Measurements from ENCODE around the gene PPP2R5C. TPM values are rescaled to one million over a fixed set of nuclear protein-coding genes. Genes with fewer than 3 reads are reported as not detected.

Gene PPP2R5C
- total RNA-seq, 1 experiment from 2014 or later, result 89.9 TPM

- TF ChIP-seq HMGXB4 (CRISPR knock-in tag; IDR thresholded peaks at IDR 0.05) (no peak), IRF1 (CRISPR knock-in tag; IDR thresholded peaks at IDR 0.05) (no peak), CREB1 (CRISPR knock-in tag; IDR thresholded peaks at IDR 0.05) (no peak), NR2C2 (CRISPR knock-in tag; IDR thresholded peaks at IDR 0.05) (no peak), MXD4 (CRISPR knock-in tag; IDR thresholded peaks at IDR 0.05; ENCODE audit: borderline replicate concordance) (no peak), OVOL2 (CRISPR knock-in tag; IDR thresholded peaks at IDR 0.05; ENCODE audit: borderline replicate concordance) (no peak), TEAD4 (CRISPR knock-in tag; IDR thresholded peaks at IDR 0.05) (no peak)
These were observed 156.0 kb downstream of the PPP2R5C start (continued) for GRCh38 chr14:101917413-101918017.

- ChIA-PET CTCF (interaction anchor here (0.6 to 2.6 kb wide), 5 partner anchors 22 to 147 kb away, joined by 3 to 13 read pairs (median 4); no protein-coding TSS in a partner anchor), POLR2A (no interaction called here)
- Mint-ChIP-seq H3K4me3 (peak overlapping the region; percentile 51), H3K9me3 (no peaks in the 10 kb centered on the region), H3K27ac (peak overlapping the region; percentile 94), H3K4me1 (peaks cover 45% of the 10 kb centered on the region), H3K27me3 (ENCODE audit: low read depth) (no peaks in the 10 kb centered on the region), H3K36me3 (peaks cover 19% of the 10 kb centered on the region)
- TF ChIP-seq ATF2 (CRISPR knock-in tag; IDR thresholded peaks at IDR 0.05; ENCODE audit: borderline replicate concordance, low read depth) (no peak), ZNF423 (CRISPR knock-in tag; IDR thresholded peaks at IDR 0.05) (peak; percentile 77; the same call in 1 of the 2 replicates)
- DNase-seq (ENCODE audit: low spot score), result peak; percentile 36
- ATAC-seq, result peak; percentile 43
These were observed 156.8 kb downstream of the PPP2R5C start for GRCh38 chr14:101918065-101918989.

GRCh38 chr14:101920271-101920670, 158.8 kb downstream of the PPP2R5C start:
- ChIA-PET CTCF (no interaction called here), POLR2A (no interaction called here)
- peaks cover 51% of the 10 kb centered on the region for H3K4me1 Mint-ChIP-seq
- ATAC-seq, result no peak
- H3K4me3 Mint-ChIP-seq, result no peak overlapping the region
- H3K9me3 Mint-ChIP-seq, result no peaks in the 10 kb centered on the region
- peaks cover 13% of the 10 kb centered on the region for H3K36me3 Mint-ChIP-seq
- DNase-seq (ENCODE audit: low spot score), result no peak
- H3K27me3 Mint-ChIP-seq (ENCODE audit: low read depth), result no peaks in the 10 kb centered on the region
- no peak overlapping the region for H3K27ac Mint-ChIP-seq
- no peak for TF ChIP-seq TEAD4 (CRISPR knock-in tag; IDR thresholded peaks at IDR 0.05)
- no peak for TF ChIP-seq ZBTB21 (CRISPR knock-in tag; IDR thresholded peaks at IDR 0.05; ENCODE audit: borderline replicate concordance)
- TF ChIP-seq ATF1 (CRISPR knock-in tag; IDR thresholded peaks at IDR 0.05), result no peak
- no peak for TF ChIP-seq FOXP4 (CRISPR knock-in tag; IDR thresholded peaks at IDR 0.05)
- no peak for TF ChIP-seq HMGXB4 (CRISPR knock-in tag; IDR thresholded peaks at IDR 0.05)
- no peak for TF ChIP-seq FOXK1 (CRISPR knock-in tag; IDR thresholded peaks at IDR 0.05)
- TF ChIP-seq ZNF138 (CRISPR knock-in tag; conservative IDR thresholded peaks at IDR 0.05), result no peak
- TF ChIP-seq IRF1 (CRISPR knock-in tag; IDR thresholded peaks at IDR 0.05), result no peak
- TF ChIP-seq MXD4 (CRISPR knock-in tag; IDR thresholded peaks at IDR 0.05; ENCODE audit: borderline replicate concordance), result no peak
- TF ChIP-seq ZNF219 (CRISPR knock-in tag; IDR thresholded peaks at IDR 0.05; ENCODE audit: borderline replicate concordance), result no peak
- no peak for TF ChIP-seq ZMAT4 (CRISPR knock-in tag; IDR thresholded peaks at IDR 0.05)

Measured in WTC11 (cell line).